ENCODE results near the gene SLC18A3.

DNA sequence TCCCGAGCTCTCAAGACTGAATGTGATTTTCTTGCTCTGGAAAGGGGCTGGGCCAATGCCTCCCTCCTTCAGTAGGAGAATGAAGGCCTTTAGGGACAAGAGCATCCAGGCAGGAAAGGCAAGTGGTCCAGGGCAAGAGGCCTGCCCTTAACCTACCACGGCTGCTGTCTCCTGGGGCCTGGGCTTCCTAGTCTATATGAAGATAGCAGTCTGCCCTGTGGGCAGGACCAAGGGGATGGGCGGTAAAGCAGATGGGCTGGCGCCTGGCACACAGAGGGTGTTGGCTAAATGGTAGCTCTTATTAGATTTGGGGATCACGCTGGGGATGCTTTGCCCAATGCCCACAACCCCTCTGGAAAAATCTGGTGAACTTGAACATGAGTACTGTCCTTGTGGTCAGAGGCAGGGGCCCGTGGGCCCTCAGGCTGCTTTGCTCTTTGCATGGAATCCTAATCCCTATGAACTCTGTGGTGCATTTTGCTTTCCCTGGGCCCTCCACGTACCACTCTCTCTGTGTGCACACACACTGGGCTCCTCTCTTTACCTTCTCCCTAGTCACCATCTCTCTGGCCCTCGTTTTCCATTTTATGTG, 24.1 kb downstream of the SLC18A3 start:
- no peak for TF ChIP-seq POLR2AphosphoS5 (IDR thresholded peaks at IDR 0.05; ENCODE audit: low read depth)
- TF ChIP-seq, protein P1, sequence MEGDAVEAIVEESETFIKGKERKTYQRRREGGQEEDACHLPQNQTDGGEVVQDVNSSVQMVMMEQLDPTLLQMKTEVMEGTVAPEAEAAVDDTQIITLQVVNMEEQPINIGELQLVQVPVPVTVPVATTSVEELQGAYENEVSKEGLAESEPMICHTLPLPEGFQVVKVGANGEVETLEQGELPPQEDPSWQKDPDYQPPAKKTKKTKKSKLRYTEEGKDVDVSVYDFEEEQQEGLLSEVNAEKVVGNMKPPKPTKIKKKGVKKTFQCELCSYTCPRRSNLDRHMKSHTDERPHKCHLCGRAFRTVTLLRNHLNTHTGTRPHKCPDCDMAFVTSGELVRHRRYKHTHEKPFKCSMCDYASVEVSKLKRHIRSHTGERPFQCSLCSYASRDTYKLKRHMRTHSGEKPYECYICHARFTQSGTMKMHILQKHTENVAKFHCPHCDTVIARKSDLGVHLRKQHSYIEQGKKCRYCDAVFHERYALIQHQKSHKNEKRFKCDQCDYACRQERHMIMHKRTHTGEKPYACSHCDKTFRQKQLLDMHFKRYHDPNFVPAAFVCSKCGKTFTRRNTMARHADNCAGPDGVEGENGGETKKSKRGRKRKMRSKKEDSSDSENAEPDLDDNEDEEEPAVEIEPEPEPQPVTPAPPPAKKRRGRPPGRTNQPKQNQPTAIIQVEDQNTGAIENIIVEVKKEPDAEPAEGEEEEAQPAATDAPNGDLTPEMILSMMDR (IDR thresholded peaks at IDR 0.05; ENCODE audit: insufficient read depth, low read length), result no peak
- TF ChIP-seq SPI1 (IDR thresholded peaks at IDR 0.05; ENCODE audit: borderline replicate concordance, low read depth), result no peak
- TF ChIP-seq, protein P2, sequence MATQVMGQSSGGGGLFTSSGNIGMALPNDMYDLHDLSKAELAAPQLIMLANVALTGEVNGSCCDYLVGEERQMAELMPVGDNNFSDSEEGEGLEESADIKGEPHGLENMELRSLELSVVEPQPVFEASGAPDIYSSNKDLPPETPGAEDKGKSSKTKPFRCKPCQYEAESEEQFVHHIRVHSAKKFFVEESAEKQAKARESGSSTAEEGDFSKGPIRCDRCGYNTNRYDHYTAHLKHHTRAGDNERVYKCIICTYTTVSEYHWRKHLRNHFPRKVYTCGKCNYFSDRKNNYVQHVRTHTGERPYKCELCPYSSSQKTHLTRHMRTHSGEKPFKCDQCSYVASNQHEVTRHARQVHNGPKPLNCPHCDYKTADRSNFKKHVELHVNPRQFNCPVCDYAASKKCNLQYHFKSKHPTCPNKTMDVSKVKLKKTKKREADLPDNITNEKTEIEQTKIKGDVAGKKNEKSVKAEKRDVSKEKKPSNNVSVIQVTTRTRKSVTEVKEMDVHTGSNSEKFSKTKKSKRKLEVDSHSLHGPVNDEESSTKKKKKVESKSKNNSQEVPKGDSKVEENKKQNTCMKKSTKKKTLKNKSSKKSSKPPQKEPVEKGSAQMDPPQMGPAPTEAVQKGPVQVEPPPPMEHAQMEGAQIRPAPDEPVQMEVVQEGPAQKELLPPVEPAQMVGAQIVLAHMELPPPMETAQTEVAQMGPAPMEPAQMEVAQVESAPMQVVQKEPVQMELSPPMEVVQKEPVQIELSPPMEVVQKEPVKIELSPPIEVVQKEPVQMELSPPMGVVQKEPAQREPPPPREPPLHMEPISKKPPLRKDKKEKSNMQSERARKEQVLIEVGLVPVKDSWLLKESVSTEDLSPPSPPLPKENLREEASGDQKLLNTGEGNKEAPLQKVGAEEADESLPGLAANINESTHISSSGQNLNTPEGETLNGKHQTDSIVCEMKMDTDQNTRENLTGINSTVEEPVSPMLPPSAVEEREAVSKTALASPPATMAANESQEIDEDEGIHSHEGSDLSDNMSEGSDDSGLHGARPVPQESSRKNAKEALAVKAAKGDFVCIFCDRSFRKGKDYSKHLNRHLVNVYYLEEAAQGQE (IDR thresholded peaks at IDR 0.05; ENCODE audit: insufficient replicate concordance, low read depth), result no peak
- no peak for TF ChIP-seq GABPA (IDR thresholded peaks at IDR 0.05; ENCODE audit: low read depth)

Data from HL-60 (cell line).